K562 (cell line): Measurements from ENCODE around the gene DAP.

ENCODE experiments used
- ETS1 ChIP-seq: conservative IDR thresholded peaks from 2 replicates; pipeline ENCODE4 v1.6.1; 2011; ENCODE audit warnings: low read depth, mild to moderate bottlenecking, low read length; ENCODE audit not compliant: control insufficient read depth
- FOXM1 ChIP-seq, 2 experiments: fragments of 450-650 bp in 1 of 2; sonication (generic) in 1 of 2; formaldehyde crosslinking in 1 of 2; IDR thresholded peaks; 2 replicates each; pipeline versions ENCODE4 v1.6.1 to v1.9.0; 2017 to 2022; ENCODE audit warnings: low read depth in 2 of 2, mild to moderate bottlenecking in 2 of 2, missing genetic modification reagents in 1 of 2, moderate library complexity in 1 of 2
- JUNB ChIP-seq: fragments of 450-650 bp; formaldehyde crosslinking; conservative IDR thresholded peaks from 2 replicates; pipeline ENCODE4 v1.4.0; 2020; ENCODE audit warnings: mild to moderate bottlenecking
- ZBTB7A ChIP-seq: IDR thresholded peaks from 2 replicates; pipeline ENCODE4 v1.6.1; 2011; ENCODE audit warnings: low read depth, mild to moderate bottlenecking, low read length, moderate library complexity, borderline replicate concordance; ENCODE audit not compliant: control insufficient read depth
- ZNF146 ChIP-seq: IDR thresholded peaks from one replicate; pipeline ENCODE4 v1.6.1; 2018; ENCODE audit warnings: missing compliant biosample characterization; ENCODE audit not compliant: unreplicated experiment
- TF ChIP-seq, protein P1 (sequence below): sonication (generic); formaldehyde crosslinking; IDR thresholded peaks from 2 replicates; pipeline ENCODE4 v1.8.0; 2022; ENCODE audit warnings: mild to moderate bottlenecking, missing genetic modification reagents
- TF ChIP-seq, protein P2 (sequence below): fragments of 450-650 bp; IDR thresholded peaks from 2 replicates; pipeline ENCODE4 v1.6.1; 2016; ENCODE audit warnings: low read depth
- TF ChIP-seq, protein P3 (sequence below), 3 experiments: IDR thresholded peaks in 2 of 3; conservative IDR thresholded peaks in 1 of 3; 2 replicates each; pipeline ENCODE4 v1.5.1; 2011 to 2012; ENCODE audit warnings: low read length in 3 of 3, mild to moderate bottlenecking in 3 of 3, control low read depth in 2 of 3, improper control_type of control experiment in 1 of 3, inconsistent platforms in 1 of 3, low read depth in 1 of 3, mixed read lengths in 1 of 3, moderate library complexity in 1 of 3; ENCODE audit not compliant: insufficient read depth in 2 of 3

DNA sequence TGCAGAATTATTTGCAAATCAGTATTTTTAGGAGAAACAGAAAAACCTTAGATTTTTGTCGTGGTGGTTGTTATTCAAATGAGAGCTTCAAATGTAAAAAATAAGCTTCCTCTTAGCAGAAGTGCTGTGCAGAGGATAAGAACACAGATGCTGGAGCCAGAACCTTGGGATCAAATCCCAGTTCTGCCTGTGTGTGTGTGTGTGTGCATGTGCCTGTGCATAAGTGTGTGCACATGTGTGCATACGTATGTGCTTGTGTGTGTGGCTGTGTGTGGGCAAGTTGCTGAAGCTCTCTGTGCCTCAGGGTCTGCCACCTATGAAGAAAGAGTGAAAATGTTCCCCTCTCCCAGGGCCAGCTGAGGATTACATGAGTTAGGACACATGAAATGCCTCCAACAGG, 8.6 kb downstream of the DAP start:
- TF ChIP-seq, protein P1, sequence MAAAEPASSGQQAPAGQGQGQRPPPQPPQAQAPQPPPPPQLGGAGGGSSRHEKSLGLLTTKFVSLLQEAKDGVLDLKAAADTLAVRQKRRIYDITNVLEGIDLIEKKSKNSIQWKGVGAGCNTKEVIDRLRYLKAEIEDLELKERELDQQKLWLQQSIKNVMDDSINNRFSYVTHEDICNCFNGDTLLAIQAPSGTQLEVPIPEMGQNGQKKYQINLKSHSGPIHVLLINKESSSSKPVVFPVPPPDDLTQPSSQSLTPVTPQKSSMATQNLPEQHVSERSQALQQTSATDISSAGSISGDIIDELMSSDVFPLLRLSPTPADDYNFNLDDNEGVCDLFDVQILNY = no peak
- TF ChIP-seq, protein P2, sequence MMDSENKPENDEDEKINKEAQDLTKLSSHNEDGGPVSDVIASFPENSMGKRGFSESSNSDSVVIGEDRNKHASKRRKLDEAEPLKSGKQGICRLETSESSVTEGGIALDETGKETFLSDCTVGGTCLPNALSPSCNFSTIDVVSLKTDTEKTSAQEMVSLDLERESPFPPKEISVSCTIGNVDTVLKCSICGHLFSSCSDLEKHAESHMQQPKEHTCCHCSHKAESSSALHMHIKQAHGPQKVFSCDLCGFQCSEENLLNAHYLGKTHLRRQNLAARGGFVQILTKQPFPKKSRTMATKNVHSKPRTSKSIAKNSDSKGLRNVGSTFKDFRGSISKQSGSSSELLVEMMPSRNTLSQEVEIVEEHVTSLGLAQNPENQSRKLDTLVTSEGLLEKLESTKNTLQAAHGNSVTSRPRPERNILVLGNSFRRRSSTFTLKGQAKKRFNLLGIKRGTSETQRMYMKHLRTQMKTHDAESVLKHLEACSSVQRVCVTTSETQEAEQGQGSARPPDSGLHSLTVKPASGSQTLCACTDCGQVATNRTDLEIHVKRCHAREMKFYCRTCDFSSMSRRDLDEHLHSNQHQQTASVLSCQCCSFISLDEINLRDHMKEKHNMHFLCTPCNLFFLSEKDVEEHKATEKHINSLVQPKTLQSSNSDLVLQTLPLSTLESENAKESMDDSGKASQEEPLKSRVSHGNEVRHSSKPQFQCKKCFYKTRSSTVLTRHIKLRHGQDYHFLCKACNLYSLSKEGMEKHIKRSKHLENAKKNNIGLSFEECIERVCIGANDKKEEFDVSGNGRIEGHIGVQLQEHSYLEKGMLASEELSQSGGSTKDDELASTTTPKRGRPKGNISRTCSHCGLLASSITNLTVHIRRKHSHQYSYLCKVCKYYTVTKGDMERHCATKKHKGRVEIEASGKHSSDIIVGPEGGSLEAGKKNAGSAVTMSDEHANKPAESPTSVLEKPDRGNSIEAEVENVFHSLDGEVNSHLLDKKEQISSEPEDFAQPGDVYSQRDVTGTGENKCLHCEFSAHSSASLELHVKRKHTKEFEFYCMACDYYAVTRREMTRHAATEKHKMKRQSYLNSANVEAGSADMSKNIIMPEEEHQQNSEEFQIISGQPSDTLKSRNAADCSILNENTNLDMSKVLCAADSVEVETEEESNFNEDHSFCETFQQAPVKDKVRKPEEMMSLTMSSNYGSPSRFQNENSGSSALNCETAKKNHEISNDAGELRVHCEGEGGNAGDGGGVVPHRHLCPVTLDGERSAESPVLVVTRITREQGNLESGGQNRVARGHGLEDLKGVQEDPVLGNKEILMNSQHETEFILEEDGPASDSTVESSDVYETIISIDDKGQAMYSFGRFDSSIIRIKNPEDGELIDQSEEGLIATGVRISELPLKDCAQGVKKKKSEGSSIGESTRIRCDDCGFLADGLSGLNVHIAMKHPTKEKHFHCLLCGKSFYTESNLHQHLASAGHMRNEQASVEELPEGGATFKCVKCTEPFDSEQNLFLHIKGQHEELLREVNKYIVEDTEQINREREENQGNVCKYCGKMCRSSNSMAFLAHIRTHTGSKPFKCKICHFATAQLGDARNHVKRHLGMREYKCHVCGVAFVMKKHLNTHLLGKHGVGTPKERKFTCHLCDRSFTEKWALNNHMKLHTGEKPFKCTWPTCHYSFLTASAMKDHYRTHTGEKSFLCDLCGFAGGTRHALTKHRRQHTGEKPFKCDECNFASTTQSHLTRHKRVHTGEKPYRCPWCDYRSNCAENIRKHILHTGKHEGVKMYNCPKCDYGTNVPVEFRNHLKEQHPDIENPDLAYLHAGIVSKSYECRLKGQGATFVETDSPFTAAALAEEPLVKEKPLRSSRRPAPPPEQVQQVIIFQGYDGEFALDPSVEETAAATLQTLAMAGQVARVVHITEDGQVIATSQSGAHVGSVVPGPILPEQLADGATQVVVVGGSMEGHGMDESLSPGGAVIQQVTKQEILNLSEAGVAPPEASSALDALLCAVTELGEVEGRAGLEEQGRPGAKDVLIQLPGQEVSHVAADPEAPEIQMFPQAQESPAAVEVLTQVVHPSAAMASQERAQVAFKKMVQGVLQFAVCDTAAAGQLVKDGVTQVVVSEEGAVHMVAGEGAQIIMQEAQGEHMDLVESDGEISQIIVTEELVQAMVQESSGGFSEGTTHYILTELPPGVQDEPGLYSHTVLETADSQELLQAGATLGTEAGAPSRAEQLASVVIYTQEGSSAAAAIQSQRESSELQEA = no peak
- TF ChIP-seq, protein P3, sequence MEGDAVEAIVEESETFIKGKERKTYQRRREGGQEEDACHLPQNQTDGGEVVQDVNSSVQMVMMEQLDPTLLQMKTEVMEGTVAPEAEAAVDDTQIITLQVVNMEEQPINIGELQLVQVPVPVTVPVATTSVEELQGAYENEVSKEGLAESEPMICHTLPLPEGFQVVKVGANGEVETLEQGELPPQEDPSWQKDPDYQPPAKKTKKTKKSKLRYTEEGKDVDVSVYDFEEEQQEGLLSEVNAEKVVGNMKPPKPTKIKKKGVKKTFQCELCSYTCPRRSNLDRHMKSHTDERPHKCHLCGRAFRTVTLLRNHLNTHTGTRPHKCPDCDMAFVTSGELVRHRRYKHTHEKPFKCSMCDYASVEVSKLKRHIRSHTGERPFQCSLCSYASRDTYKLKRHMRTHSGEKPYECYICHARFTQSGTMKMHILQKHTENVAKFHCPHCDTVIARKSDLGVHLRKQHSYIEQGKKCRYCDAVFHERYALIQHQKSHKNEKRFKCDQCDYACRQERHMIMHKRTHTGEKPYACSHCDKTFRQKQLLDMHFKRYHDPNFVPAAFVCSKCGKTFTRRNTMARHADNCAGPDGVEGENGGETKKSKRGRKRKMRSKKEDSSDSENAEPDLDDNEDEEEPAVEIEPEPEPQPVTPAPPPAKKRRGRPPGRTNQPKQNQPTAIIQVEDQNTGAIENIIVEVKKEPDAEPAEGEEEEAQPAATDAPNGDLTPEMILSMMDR (IDR thresholded peaks at IDR 0.05 in 2 of 3, conservative IDR thresholded peaks at IDR 0.05 in 1 of 3; ENCODE audit: insufficient read depth in 2 of 3, low read depth in 1 of 3, low read length in 3 of 3) = no peak
- TF ChIP-seq ZNF146 (no peak), FOXM1 (IDR thresholded peaks at IDR 0.05; ENCODE audit: low read depth) (no peak), FOXM1 (CRISPR knock-in tag; IDR thresholded peaks at IDR 0.05; ENCODE audit: low read depth) (no peak), ZBTB7A (no peak), ETS1 (no peak), JUNB (CRISPR knock-in tag) (no peak)
